Liver (tissue), 3 donors: ENCODE results near the gene ANKRD33.

Source experiments
- EGR1 ChIP-seq, 2 donors: IDR thresholded peaks; 2 replicates each; pipeline ENCODE4 v1.6.1; 2016 to 2018; ENCODE audit warnings: antibody characterized with exemption in 2 of 2, low read depth in 2 of 2
- FOXA1 ChIP-seq: IDR thresholded peaks from 2 replicates; pipeline ENCODE4 v1.6.1; 2016; ENCODE audit warnings: antibody characterized with exemption
- GABPA ChIP-seq, 2 donors: IDR thresholded peaks in 1 of 2; conservative IDR thresholded peaks in 1 of 2; 2 replicates each; pipeline ENCODE4 v1.6.1; 2016; ENCODE audit warnings: antibody characterized with exemption in 2 of 2, mild to moderate bottlenecking in 1 of 2, moderate library complexity in 1 of 2
- JUND ChIP-seq, 2 donors: IDR thresholded peaks; 2 replicates each; pipeline ENCODE4 v1.6.1; 2016; ENCODE audit warnings: antibody characterized with exemption in 2 of 2
- RAD21 ChIP-seq, 2 donors: IDR thresholded peaks; 2 replicates each; pipeline ENCODE4 v1.6.1; 2016; ENCODE audit warnings: antibody characterized with exemption in 2 of 2, mild to moderate bottlenecking in 2 of 2
- RXRA ChIP-seq, 2 donors: IDR thresholded peaks; 2 replicates each; pipeline ENCODE4 v1.6.1; 2017 to 2018; ENCODE audit warnings: antibody characterized with exemption in 2 of 2, mild to moderate bottlenecking in 1 of 2
- SP1 ChIP-seq: IDR thresholded peaks from 2 replicates; pipeline ENCODE4 v1.6.1; 2018; ENCODE audit warnings: antibody characterized with exemption, mild to moderate bottlenecking
- TAF1 ChIP-seq: conservative IDR thresholded peaks from 2 replicates; pipeline ENCODE4 v1.6.1; 2016; ENCODE audit warnings: antibody characterized with exemption, mild to moderate bottlenecking
- YY1 ChIP-seq: IDR thresholded peaks from 2 replicates; pipeline ENCODE4 v1.6.1; 2016; ENCODE audit warnings: antibody characterized with exemption, mild to moderate bottlenecking
- TF ChIP-seq, protein P1 (sequence below): fragments of 150-350 bp; IDR thresholded peaks from 2 replicates; pipeline ENCODE4 v1.5.1; 2017; ENCODE audit warnings: improper control_type of control experiment, low read depth, low read length; ENCODE audit not compliant: missing input control
- TF ChIP-seq, protein P2 (sequence below): IDR thresholded peaks from 2 replicates; pipeline ENCODE4 v1.6.1; 2016; ENCODE audit warnings: antibody characterized with exemption, mild to moderate bottlenecking
- TF ChIP-seq, protein P3 (sequence below): IDR thresholded peaks from 2 replicates; pipeline ENCODE4 v1.6.1; 2016; ENCODE audit warnings: antibody characterized with exemption
- TF ChIP-seq, protein P4 (sequence below): IDR thresholded peaks from 2 replicates; pipeline ENCODE4 v1.6.1; 2016; ENCODE audit warnings: antibody characterized with exemption
- donor health status: healthy.
- donor health status: healthy.

DNA sequence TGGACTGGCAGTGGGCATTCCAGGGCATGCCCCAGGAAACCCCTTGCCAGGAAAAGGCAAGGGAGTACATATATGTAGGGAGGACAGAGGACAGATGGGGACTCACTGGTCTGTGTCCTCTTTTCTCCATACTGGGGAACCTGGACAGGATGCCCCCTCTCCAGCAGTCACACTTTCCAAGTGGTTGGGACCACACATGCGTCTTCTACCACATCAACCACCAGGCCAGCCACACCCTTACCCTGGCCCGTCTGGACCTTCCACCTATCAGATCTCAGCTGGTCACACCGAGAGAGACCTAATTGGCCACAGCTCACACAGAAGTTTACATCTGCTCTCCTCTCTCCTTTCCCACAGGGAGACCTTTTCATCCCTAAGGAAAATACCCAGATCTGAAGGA, 8.3 kb downstream of the ANKRD33 start:
- TF ChIP-seq, protein P1, sequence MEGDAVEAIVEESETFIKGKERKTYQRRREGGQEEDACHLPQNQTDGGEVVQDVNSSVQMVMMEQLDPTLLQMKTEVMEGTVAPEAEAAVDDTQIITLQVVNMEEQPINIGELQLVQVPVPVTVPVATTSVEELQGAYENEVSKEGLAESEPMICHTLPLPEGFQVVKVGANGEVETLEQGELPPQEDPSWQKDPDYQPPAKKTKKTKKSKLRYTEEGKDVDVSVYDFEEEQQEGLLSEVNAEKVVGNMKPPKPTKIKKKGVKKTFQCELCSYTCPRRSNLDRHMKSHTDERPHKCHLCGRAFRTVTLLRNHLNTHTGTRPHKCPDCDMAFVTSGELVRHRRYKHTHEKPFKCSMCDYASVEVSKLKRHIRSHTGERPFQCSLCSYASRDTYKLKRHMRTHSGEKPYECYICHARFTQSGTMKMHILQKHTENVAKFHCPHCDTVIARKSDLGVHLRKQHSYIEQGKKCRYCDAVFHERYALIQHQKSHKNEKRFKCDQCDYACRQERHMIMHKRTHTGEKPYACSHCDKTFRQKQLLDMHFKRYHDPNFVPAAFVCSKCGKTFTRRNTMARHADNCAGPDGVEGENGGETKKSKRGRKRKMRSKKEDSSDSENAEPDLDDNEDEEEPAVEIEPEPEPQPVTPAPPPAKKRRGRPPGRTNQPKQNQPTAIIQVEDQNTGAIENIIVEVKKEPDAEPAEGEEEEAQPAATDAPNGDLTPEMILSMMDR = no peak
- TF ChIP-seq RAD21 (IDR thresholded peaks at IDR 0.05) = no peak
- TF ChIP-seq RXRA (IDR thresholded peaks at IDR 0.05) = no peak
- no peak for TF ChIP-seq GABPA (IDR thresholded peaks at IDR 0.05 in 1 of 2, conservative IDR thresholded peaks at IDR 0.05 in 1 of 2)
- no peak for TF ChIP-seq SP1
- TF ChIP-seq JUND (IDR thresholded peaks at IDR 0.05) = no peak
- TF ChIP-seq, protein P2, sequence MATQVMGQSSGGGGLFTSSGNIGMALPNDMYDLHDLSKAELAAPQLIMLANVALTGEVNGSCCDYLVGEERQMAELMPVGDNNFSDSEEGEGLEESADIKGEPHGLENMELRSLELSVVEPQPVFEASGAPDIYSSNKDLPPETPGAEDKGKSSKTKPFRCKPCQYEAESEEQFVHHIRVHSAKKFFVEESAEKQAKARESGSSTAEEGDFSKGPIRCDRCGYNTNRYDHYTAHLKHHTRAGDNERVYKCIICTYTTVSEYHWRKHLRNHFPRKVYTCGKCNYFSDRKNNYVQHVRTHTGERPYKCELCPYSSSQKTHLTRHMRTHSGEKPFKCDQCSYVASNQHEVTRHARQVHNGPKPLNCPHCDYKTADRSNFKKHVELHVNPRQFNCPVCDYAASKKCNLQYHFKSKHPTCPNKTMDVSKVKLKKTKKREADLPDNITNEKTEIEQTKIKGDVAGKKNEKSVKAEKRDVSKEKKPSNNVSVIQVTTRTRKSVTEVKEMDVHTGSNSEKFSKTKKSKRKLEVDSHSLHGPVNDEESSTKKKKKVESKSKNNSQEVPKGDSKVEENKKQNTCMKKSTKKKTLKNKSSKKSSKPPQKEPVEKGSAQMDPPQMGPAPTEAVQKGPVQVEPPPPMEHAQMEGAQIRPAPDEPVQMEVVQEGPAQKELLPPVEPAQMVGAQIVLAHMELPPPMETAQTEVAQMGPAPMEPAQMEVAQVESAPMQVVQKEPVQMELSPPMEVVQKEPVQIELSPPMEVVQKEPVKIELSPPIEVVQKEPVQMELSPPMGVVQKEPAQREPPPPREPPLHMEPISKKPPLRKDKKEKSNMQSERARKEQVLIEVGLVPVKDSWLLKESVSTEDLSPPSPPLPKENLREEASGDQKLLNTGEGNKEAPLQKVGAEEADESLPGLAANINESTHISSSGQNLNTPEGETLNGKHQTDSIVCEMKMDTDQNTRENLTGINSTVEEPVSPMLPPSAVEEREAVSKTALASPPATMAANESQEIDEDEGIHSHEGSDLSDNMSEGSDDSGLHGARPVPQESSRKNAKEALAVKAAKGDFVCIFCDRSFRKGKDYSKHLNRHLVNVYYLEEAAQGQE = no peak
- TF ChIP-seq YY1 = no peak
- TF ChIP-seq EGR1 (IDR thresholded peaks at IDR 0.05; ENCODE audit: low read depth in 2 of 2) = no peak
- TF ChIP-seq, protein P3, sequence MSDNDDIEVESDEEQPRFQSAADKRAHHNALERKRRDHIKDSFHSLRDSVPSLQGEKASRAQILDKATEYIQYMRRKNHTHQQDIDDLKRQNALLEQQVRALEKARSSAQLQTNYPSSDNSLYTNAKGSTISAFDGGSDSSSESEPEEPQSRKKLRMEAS = no peak
- no peak for TF ChIP-seq FOXA1
- TF ChIP-seq TAF1 = no peak
- TF ChIP-seq, protein P4, sequence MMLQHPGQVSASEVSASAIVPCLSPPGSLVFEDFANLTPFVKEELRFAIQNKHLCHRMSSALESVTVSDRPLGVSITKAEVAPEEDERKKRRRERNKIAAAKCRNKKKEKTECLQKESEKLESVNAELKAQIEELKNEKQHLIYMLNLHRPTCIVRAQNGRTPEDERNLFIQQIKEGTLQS = no peak
